Endothelial cell (in vitro differentiated cells): Measurements from ENCODE around the gene TFDP2. TPM values are rescaled to one million over a fixed set of nuclear protein-coding genes. Genes with fewer than 3 reads are reported as not detected.

Source experiments
- DNase-seq: peaks from one replicate; pipeline ENCODE4 v3.0.0; 2021; ENCODE audit warnings: low spot score
- H3K27ac Mint-ChIP-seq: one replicate; pipeline ENCODE4 v1.8.0; 2021; ENCODE audit warnings: mixed read lengths, inconsistent platforms; ENCODE audit not compliant: unreplicated experiment
- H3K27me3 Mint-ChIP-seq: one replicate; pipeline ENCODE4 v1.8.0; 2021; ENCODE audit warnings: mild to moderate bottlenecking, moderate library complexity, mixed read lengths, inconsistent platforms; ENCODE audit not compliant: unreplicated experiment
- H3K36me3 Mint-ChIP-seq: one replicate; pipeline ENCODE4 v1.8.0; 2021; ENCODE audit warnings: mild to moderate bottlenecking, low read depth, mixed read lengths, inconsistent platforms; ENCODE audit not compliant: unreplicated experiment
- H3K4me1 Mint-ChIP-seq: one replicate; pipeline ENCODE4 v1.8.0; 2021; ENCODE audit warnings: mild to moderate bottlenecking, mixed read lengths, inconsistent platforms; ENCODE audit not compliant: unreplicated experiment
- H3K4me3 Mint-ChIP-seq: one replicate; pipeline ENCODE4 v1.8.0; 2021; ENCODE audit warnings: mild to moderate bottlenecking, mixed read lengths, inconsistent platforms; ENCODE audit not compliant: unreplicated experiment
- H3K9me3 Mint-ChIP-seq: one replicate; pipeline ENCODE4 v1.8.0; 2021; ENCODE audit warnings: mixed read lengths, inconsistent platforms; ENCODE audit not compliant: unreplicated experiment
- total RNA-seq: library from RNA; stranded (reverse); fragmentation: NEBNext Ultra II Directional; extraction: Animal tissue kit (Norgen Biotek cat#: 25700); gene quantifications from one replicate; pipeline ENCODE4 v1.2.1, GENCODE V29; 2021; ENCODE audit not compliant: unreplicated experiment
- TF ChIP-seq, protein P1 (sequence below): fragments of 200-600 bp; sonication (generic); IDR thresholded peaks from one replicate; pipeline ENCODE4 v1.5.0; 2021; ENCODE audit warnings: antibody characterized with exemption; ENCODE audit not compliant: unreplicated experiment

The TFDP2 gene
- total RNA-seq, 1 donor from 2014 or later, result 31.1 TPM

DNA sequence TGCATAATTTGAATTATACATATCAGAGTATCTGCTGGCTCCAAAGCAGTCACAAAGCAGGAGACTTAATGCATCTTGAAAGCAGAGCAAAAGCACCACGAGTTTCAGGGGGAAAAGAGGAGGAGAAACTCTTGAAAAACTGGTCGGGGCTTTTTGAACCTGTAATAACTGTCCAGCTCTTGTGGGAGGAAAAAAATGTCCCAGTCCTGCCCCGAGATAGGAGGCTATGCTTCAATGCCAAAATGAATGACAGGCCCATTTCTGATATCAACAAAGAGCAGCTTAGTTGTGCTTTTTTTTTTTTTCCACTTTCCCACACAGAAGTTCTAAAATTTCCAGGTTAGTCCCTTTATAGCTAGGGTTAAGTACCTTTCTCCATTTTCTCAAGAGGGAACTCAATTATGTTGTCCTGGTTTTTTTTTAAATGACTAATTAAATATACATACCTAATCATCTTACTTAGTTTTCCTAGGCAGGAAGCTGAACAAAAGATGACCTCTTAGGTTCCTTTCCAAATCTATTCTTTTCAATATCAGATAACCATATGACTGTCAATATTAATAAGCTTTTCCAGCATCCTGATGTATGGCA, 120.2 kb downstream of the TFDP2 start:
- TF ChIP-seq, protein P1, sequence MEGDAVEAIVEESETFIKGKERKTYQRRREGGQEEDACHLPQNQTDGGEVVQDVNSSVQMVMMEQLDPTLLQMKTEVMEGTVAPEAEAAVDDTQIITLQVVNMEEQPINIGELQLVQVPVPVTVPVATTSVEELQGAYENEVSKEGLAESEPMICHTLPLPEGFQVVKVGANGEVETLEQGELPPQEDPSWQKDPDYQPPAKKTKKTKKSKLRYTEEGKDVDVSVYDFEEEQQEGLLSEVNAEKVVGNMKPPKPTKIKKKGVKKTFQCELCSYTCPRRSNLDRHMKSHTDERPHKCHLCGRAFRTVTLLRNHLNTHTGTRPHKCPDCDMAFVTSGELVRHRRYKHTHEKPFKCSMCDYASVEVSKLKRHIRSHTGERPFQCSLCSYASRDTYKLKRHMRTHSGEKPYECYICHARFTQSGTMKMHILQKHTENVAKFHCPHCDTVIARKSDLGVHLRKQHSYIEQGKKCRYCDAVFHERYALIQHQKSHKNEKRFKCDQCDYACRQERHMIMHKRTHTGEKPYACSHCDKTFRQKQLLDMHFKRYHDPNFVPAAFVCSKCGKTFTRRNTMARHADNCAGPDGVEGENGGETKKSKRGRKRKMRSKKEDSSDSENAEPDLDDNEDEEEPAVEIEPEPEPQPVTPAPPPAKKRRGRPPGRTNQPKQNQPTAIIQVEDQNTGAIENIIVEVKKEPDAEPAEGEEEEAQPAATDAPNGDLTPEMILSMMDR, result no peak
- no peak overlapping the region for H3K27ac Mint-ChIP-seq
- H3K4me3 Mint-ChIP-seq, result no peak overlapping the region
- H3K9me3 Mint-ChIP-seq, result no peaks in the 10 kb centered on the region
- DNase-seq, result no peak
- H3K4me1 Mint-ChIP-seq, result no peaks in the 10 kb centered on the region
- H3K27me3 Mint-ChIP-seq, result no peaks in the 10 kb centered on the region
- no peaks in the 10 kb centered on the region for H3K36me3 Mint-ChIP-seq

DNA sequence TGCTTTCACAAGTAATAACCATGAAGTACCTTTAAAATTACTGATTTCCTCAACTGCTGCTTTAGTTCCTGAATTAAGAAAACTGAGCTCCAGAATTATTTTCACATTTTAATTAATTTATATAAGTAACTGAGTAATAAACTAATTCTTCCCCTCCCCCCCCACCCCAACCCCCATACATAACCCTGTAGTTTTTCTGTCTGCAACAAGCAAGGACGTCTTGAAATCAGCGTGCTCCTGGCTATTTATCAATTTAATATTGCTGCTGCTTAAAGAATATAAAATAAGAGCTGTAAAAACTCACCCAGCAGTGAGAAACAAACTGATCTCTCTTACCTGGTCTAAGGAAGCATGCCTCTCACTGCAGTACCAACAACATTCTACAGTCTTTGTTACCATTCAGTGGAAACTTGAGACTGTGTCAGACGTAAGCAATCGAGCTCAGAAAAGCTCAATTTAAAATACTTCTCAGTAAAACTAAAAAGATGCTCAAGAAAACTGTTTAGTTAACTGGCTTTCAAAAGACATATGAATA, 121.0 kb downstream of the TFDP2 start:
- no peaks in the 10 kb centered on the region for H3K27me3 Mint-ChIP-seq
- peak; percentile 34 for DNase-seq
- H3K9me3 Mint-ChIP-seq, result no peaks in the 10 kb centered on the region
- TF ChIP-seq, protein P1, result no peak
- H3K27ac Mint-ChIP-seq, result peak overlapping the region; percentile 62
- H3K4me1 Mint-ChIP-seq, result no peaks in the 10 kb centered on the region
- peak overlapping the region; percentile 89 for H3K4me3 Mint-ChIP-seq
- no peaks in the 10 kb centered on the region for H3K36me3 Mint-ChIP-seq

DNA sequence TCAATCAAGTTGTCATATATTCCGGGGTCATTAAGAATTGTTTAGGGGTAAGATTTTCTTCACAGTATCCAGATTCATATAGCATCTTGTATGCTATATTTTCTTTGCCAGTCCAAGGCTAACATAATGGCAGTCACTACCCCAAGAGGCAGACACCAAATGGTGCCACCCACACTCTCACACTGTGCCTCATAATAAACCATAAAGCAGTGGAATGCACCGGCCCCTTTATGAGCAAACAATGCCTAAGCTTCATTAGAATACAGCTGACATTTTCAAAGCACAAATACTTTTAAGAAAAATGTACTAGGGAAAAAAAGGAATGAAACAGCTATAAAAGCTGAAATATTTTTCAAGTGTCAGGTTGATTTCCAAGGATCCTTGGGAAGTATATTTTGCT, 121.6 kb downstream of the TFDP2 start:
- H3K27me3 Mint-ChIP-seq, result no peaks in the 10 kb centered on the region
- H3K4me1 Mint-ChIP-seq, result no peaks in the 10 kb centered on the region
- H3K36me3 Mint-ChIP-seq, result no peaks in the 10 kb centered on the region
- H3K4me3 Mint-ChIP-seq, result peak overlapping the region; percentile 89
- TF ChIP-seq, protein P1, result no peak
- H3K9me3 Mint-ChIP-seq, result no peaks in the 10 kb centered on the region
- peak overlapping the region; percentile 70 for H3K27ac Mint-ChIP-seq
- DNase-seq, result no peak

DNA sequence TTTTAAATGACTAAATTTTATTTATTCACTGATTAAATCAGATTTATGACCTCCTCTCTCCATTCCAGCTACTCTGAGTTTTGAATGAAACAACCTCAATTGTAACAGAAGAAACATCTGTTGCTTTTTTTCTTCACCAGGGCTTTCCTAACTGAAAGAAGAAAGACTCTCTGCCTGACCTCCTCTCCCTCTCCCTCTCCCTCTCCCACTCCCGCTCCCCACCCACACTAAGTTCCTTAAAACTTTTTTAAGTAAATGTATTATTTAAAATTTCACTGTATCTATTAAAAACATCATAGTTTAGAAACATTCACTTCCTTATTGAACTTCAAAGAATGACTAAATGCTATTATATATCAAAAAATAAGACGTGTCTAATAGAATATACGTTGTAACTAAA, 122.0 kb downstream of the TFDP2 start:
- H3K27me3 Mint-ChIP-seq, result no peaks in the 10 kb centered on the region
- TF ChIP-seq, protein P1, result no peak
- H3K36me3 Mint-ChIP-seq, result no peaks in the 10 kb centered on the region
- no peaks in the 10 kb centered on the region for H3K4me1 Mint-ChIP-seq
- peak overlapping the region; percentile 70 for H3K27ac Mint-ChIP-seq
- peak overlapping the region; percentile 89 for H3K4me3 Mint-ChIP-seq
- DNase-seq, result no peak
- no peaks in the 10 kb centered on the region for H3K9me3 Mint-ChIP-seq

DNA sequence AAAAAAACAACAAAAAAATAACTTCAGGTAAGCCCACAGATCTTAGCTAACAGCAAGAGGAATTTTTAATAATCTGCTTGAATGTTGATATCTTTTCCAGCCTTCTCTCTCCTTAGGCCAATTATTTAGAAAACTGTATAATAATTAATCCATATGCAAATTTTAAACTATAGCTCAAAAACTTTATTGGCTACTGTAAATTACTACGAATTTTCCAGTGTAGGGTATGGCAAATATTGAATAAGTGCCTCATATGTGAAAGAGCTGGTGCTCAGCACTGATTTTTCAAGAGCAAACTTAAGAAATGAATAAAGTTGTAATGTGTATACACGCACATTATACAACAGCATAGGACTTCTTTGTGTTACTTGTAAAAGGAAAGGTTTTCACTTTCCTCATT, 123.0 kb downstream of the TFDP2 start:
- H3K4me3 Mint-ChIP-seq, result no peak overlapping the region
- no peak overlapping the region for H3K27ac Mint-ChIP-seq
- no peaks in the 10 kb centered on the region for H3K27me3 Mint-ChIP-seq
- H3K4me1 Mint-ChIP-seq, result no peaks in the 10 kb centered on the region
- TF ChIP-seq, protein P1, result no peak
- DNase-seq, result no peak
- H3K36me3 Mint-ChIP-seq, result no peaks in the 10 kb centered on the region
- H3K9me3 Mint-ChIP-seq, result no peaks in the 10 kb centered on the region
